ENCODE results near the gene SCT. TPM values are rescaled to one million over a fixed set of nuclear protein-coding genes. Genes with fewer than 3 reads are reported as not detected.

Gene SCT
- total RNA-seq, 1 donor from 2014 or later, result 1.7 TPM

DNA sequence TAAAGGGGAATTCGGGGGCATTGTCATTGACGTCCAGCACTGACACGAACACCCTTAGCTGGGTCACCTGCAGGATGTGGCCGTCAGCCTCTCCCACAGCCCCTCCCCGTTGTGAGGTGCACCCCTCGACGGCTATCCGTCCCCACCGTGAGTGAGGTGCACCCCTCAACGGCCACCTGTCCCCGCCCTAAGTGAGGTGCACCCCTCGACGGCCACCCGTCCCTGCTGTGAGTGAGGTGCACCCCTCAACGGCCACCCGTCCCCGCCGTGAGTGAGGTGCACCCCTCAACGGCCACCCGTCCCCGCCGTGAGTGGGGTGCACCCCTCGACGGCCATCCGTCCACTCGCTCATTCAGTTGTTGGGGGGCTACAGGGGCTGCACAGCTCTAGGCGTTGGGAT, 5.1 kb downstream of the SCT start:
- Mint-ChIP-seq H3K4me1 (no peaks in the 10 kb centered on the region), H3K27ac (no peak overlapping the region)

GRCh38 chr11:620935-621814, 5.8 kb downstream of the SCT start:
- no peak overlapping the region for H3K27ac Mint-ChIP-seq
- DNase-seq (ENCODE audit: low spot score in 2 of 2, unreplicated experiment in 2 of 2), result no peak
- H3K27me3 Mint-ChIP-seq (ENCODE audit: low read depth), result no peaks in the 10 kb centered on the region
- H3K36me3 Mint-ChIP-seq, result no peaks in the 10 kb centered on the region
- TF ChIP-seq, protein P1, sequence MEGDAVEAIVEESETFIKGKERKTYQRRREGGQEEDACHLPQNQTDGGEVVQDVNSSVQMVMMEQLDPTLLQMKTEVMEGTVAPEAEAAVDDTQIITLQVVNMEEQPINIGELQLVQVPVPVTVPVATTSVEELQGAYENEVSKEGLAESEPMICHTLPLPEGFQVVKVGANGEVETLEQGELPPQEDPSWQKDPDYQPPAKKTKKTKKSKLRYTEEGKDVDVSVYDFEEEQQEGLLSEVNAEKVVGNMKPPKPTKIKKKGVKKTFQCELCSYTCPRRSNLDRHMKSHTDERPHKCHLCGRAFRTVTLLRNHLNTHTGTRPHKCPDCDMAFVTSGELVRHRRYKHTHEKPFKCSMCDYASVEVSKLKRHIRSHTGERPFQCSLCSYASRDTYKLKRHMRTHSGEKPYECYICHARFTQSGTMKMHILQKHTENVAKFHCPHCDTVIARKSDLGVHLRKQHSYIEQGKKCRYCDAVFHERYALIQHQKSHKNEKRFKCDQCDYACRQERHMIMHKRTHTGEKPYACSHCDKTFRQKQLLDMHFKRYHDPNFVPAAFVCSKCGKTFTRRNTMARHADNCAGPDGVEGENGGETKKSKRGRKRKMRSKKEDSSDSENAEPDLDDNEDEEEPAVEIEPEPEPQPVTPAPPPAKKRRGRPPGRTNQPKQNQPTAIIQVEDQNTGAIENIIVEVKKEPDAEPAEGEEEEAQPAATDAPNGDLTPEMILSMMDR (IDR thresholded peaks at IDR 0.05; ENCODE audit: unreplicated experiment), result no peak
- no peak overlapping the region for H3K4me3 Mint-ChIP-seq
- no peaks in the 10 kb centered on the region for H3K4me1 Mint-ChIP-seq
- H3K9me3 Mint-ChIP-seq, result no peaks in the 10 kb centered on the region

More for the DNA sequence above, 5.1 kb downstream of the SCT start:
- TF ChIP-seq, protein P1 (IDR thresholded peaks at IDR 0.05; ENCODE audit: unreplicated experiment), result no peak
- DNase-seq (ENCODE audit: low spot score in 2 of 2, unreplicated experiment in 2 of 2), result no peak
- Mint-ChIP-seq H3K36me3 (no peaks in the 10 kb centered on the region), H3K4me3 (no peak overlapping the region), H3K27me3 (ENCODE audit: low read depth) (peaks cover 4% of the 10 kb centered on the region), H3K9me3 (no peaks in the 10 kb centered on the region)

DNA sequence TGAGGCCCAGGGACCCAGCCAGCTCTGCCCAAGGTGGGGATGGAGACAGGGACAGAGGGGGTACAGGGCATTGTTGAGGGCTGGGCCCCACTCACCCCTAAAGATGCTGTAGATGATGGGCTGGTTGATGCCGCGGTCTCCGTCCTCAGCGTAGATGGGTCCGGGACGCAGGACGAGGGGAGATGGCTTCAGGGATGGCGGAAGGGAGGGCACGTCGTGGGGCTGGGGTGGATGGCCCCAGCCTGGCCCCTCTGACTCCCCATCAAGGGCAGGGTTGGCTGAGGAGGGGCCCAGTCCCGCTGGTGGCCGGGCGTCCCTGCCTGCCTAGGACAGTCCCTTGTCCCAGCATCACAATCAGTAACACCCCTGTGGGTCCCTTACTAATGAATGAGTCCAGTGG, 6.8 kb downstream of the SCT start:
- no peaks in the 10 kb centered on the region for H3K36me3 Mint-ChIP-seq
- H3K27me3 Mint-ChIP-seq (ENCODE audit: low read depth), result no peaks in the 10 kb centered on the region
- H3K4me1 Mint-ChIP-seq, result peaks cover 5% of the 10 kb centered on the region
- no peak for DNase-seq (ENCODE audit: low spot score in 2 of 2, unreplicated experiment in 2 of 2)
- TF ChIP-seq, protein P1 (IDR thresholded peaks at IDR 0.05; ENCODE audit: unreplicated experiment), result no peak
- H3K4me3 Mint-ChIP-seq, result no peak overlapping the region
- H3K9me3 Mint-ChIP-seq, result no peaks in the 10 kb centered on the region
- no peak overlapping the region for H3K27ac Mint-ChIP-seq

GRCh38 chr11:619628-620050, 7.3 kb downstream of the SCT start:
- peaks cover 5% of the 10 kb centered on the region for H3K4me1 Mint-ChIP-seq
- no peak overlapping the region for H3K4me3 Mint-ChIP-seq
- H3K9me3 Mint-ChIP-seq, result no peaks in the 10 kb centered on the region
- H3K36me3 Mint-ChIP-seq, result no peaks in the 10 kb centered on the region
- no peak for DNase-seq (ENCODE audit: low spot score in 2 of 2, unreplicated experiment in 2 of 2)
- TF ChIP-seq, protein P1 (IDR thresholded peaks at IDR 0.05; ENCODE audit: unreplicated experiment), result no peak
- H3K27ac Mint-ChIP-seq, result no peak overlapping the region
- no peaks in the 10 kb centered on the region for H3K27me3 Mint-ChIP-seq (ENCODE audit: low read depth)

- H3K27me3 Mint-ChIP-seq (ENCODE audit: low read depth), result no peaks in the 10 kb centered on the region
- no peak for DNase-seq (ENCODE audit: low spot score in 2 of 2, unreplicated experiment in 2 of 2)
- H3K4me1 Mint-ChIP-seq, result peaks cover 11% of the 10 kb centered on the region
- H3K27ac Mint-ChIP-seq, result no peak overlapping the region
- TF ChIP-seq, protein P1 (IDR thresholded peaks at IDR 0.05; ENCODE audit: unreplicated experiment), result no peak
- H3K36me3 Mint-ChIP-seq, result no peaks in the 10 kb centered on the region
- no peak overlapping the region for H3K4me3 Mint-ChIP-seq
- no peaks in the 10 kb centered on the region for H3K9me3 Mint-ChIP-seq
Measured at GRCh38 chr11:618856-619627, 7.9 kb downstream of the SCT start.
